ENCODE measurements around the gene PRR19. TPM values are rescaled to one million over a fixed set of nuclear protein-coding genes. Genes with fewer than 3 reads are reported as not detected.
A peak's percentile ranks its signal among the peaks of the same experiment; 100 is the strongest.

Gene PRR19
- total RNA-seq, 1 donor from 2014 or later, result 0.65 TPM

- no peak for DNase-seq (ENCODE audit: low read depth)
These were observed 7.3 kb upstream of the PRR19 start for GRCh38 chr19:42294471-42295137.

GRCh38 chr19:42295342-42295741, 6.6 kb upstream of the PRR19 start:
- DNase-seq (ENCODE audit: low read depth), result no peak

GRCh38 chr19:42295831-42296525, 6.0 kb upstream of the PRR19 start:
- peak; percentile 47 for DNase-seq (ENCODE audit: low read depth)

- no peak for DNase-seq (ENCODE audit: low read depth)
These were observed 4.9 kb upstream of the PRR19 start for GRCh38 chr19:42297039-42297438.

GRCh38 chr19:42303101-42303464, 1.2 kb downstream of the PRR19 start:
- DNase-seq (ENCODE audit: low read depth), result no peak

GRCh38 chr19:42303876-42304275, 1.9 kb downstream of the PRR19 start:
- DNase-seq (ENCODE audit: low read depth), result no peak

GRCh38 chr19:42306646-42307045, 4.7 kb downstream of the PRR19 start:
- no peak for DNase-seq (ENCODE audit: low read depth)

GRCh38 chr19:42309686-42310085, 7.8 kb downstream of the PRR19 start:
- no peak for DNase-seq (ENCODE audit: low read depth)

GRCh38 chr19:42311657-42312056, 9.7 kb downstream of the PRR19 start:
- no peak for DNase-seq (ENCODE audit: low read depth)

- DNase-seq (ENCODE audit: low read depth), result no peak
These were observed 10.4 kb downstream of the PRR19 start for GRCh38 chr19:42312370-42312769.

- peak; percentile 17 for DNase-seq (ENCODE audit: low read depth)
These were observed 11.3 kb downstream of the PRR19 start, which contains the start of gene TMEM145 for GRCh38 chr19:42313096-42313839. TSS of gene TMEM145 (plus strand) at chr19:42313309. CDS start at chr19:42313377, 68 bp downstream.

GRCh38 chr19:42313840-42314755, 12.2 kb downstream of the PRR19 start:
- no peak for DNase-seq (ENCODE audit: low read depth)

GRCh38 chr19:42315024-42315423, 13.1 kb downstream of the PRR19 start:
- DNase-seq (ENCODE audit: low read depth), result no peak

- no peak for DNase-seq (ENCODE audit: low read depth)
These were observed 14.6 kb downstream of the PRR19 start for GRCh38 chr19:42316223-42317211.

- no peak for DNase-seq (ENCODE audit: low read depth)
These were observed 15.6 kb downstream of the PRR19 start for GRCh38 chr19:42317535-42317934.

- DNase-seq (ENCODE audit: low read depth), result no peak
These were observed 20.4 kb downstream of the PRR19 start for GRCh38 chr19:42322305-42322704.

- DNase-seq (ENCODE audit: low read depth), result no peak
These were observed 21.5 kb downstream of the PRR19 start for GRCh38 chr19:42323473-42323851.

- no peak for DNase-seq (ENCODE audit: low read depth)
These were observed 22.1 kb downstream of the PRR19 start for GRCh38 chr19:42323852-42324654.

GRCh38 chr19:42324655-42325307, 22.8 kb downstream of the PRR19 start:
- no peak for DNase-seq (ENCODE audit: low read depth)
